H1 (cell line): ENCODE data around the gene PRCP. TPM values are rescaled to one million over a fixed set of nuclear protein-coding genes. Genes with fewer than 3 reads are reported as not detected.

Source experiments
- CBX5 ChIP-seq: fragments of 300-800, 300-1000 bp; sonication (generic); IDR thresholded peaks from 2 replicates; pipeline ENCODE4 v1.7.1; 2016; ENCODE audit warnings: antibody characterized with exemption, low read length, low read depth
- CHD7 ChIP-seq: fragments of 300-600 bp; sonication (generic); IDR thresholded peaks from 2 replicates; pipeline ENCODE4 v1.7.1; 2012; ENCODE audit warnings: low read length, moderate library complexity, mild to moderate bottlenecking, inconsistent platforms; ENCODE audit not compliant: insufficient replicate concordance
- EGR1 ChIP-seq: IDR thresholded peaks from 2 replicates; pipeline ENCODE4 v1.6.1; 2011; ENCODE audit warnings: low read depth, low read length, borderline replicate concordance
- FOSL1 ChIP-seq: IDR thresholded peaks from 2 replicates; pipeline ENCODE4 v1.6.1; 2011; ENCODE audit warnings: mild to moderate bottlenecking, low read depth, low read length, moderate library complexity; ENCODE audit not compliant: insufficient read depth
- GTF2F1 ChIP-seq: IDR thresholded peaks from 2 replicates; pipeline ENCODE4 v1.6.1; 2012; ENCODE audit warnings: low read depth, low read length, improper control_type of control experiment, borderline replicate concordance
- KDM1A ChIP-seq: fragments of 200-600, 300-600 bp; sonication (generic); IDR thresholded peaks from 2 replicates; pipeline ENCODE4 v1.7.1; 2016; ENCODE audit warnings: mild to moderate bottlenecking, low read length, borderline replicate concordance
- KDM5A ChIP-seq: fragments of 200-600 bp; IDR thresholded peaks from 2 replicates; pipeline ENCODE4 v1.7.1; 2012; ENCODE audit warnings: mild to moderate bottlenecking, low read length, inconsistent platforms, mixed read lengths
- SP4 ChIP-seq: IDR thresholded peaks from 2 replicates; pipeline ENCODE4 v1.6.1; 2012; ENCODE audit warnings: low read length, inconsistent platforms
- TAF1 ChIP-seq: IDR thresholded peaks from 2 replicates; pipeline ENCODE4 v1.6.1; 2011; ENCODE audit warnings: mild to moderate bottlenecking, low read depth, low read length
- polyA plus RNA-seq, 7 experiments: library from polyadenylated mRNA; depleted of rRNA in 3 of 7; stranded (reverse) in 5 of 7; unstranded in 2 of 7; fragments of >200 nt in 5 of 7; fragments of 200-250 nt in 2 of 7; gene quantifications; 1 replicate in 5 of 7; 2 replicates in 1 of 7; 4 replicates in 1 of 7; pipeline versions ENCODE4 v1.2.1 to v1.2.3, GENCODE V29; 2011 to 2013; ENCODE audit warnings: missing spikeins in 2 of 7, mixed read lengths in 2 of 7
- total RNA-seq: library from RNA; stranded (reverse); fragmentation: NEBNext Ultra II Directional; extraction: Animal tissue kit (Norgen Biotek cat#: 25700); gene quantifications from 2 replicates; pipeline ENCODE4 v1.2.1, GENCODE V29; 2021

PRCP gene
- total and polyA plus RNA-seq, 2 of the 8 experiments (the other 6 are each of a cell fraction or from before 2014, with no cell fraction given) = 63.8 to 84.4 TPM

- TF ChIP-seq CHD7 = no peak
- TF ChIP-seq EGR1 = no peak
- TF ChIP-seq CBX5 = no peak
- no peak for TF ChIP-seq TAF1
- TF ChIP-seq GTF2F1 = no peak
- no peak for TF ChIP-seq SP4
- TF ChIP-seq KDM5A = no peak
- TF ChIP-seq KDM1A = no peak
- no peak for TF ChIP-seq FOSL1
Observed at GRCh38 chr11:82814379-82814778, 85.9 kb downstream of the PRCP start (continued).
